PC-3 (cell line): ENCODE data around the gene CNN3. TPM values are rescaled to one million over a fixed set of nuclear protein-coding genes. Genes with fewer than 3 reads are reported as not detected.

Source experiments
- ATAC-seq: fragments of 200-7000 bp; cut with Tn5 transposase; 2 replicates; pipeline ENCODE4 v1.9.1; 2020; ENCODE audit warnings: mild to moderate bottlenecking, moderate library complexity
- BruUV-seq: library from RNA; stranded (reverse); fragments of 400-500 nt; replicated peaks from 2 replicates; lab custom pipeline; 2021; lab: Mats Ljungman, UMichigan
- CTCF ChIA-PET: fragments of 300-600 bp; sonication (Branson Sonifier 250); formaldehyde crosslinking; loops from one replicate; lab custom pipeline; 2022; ENCODE audit warnings: antibody characterized with exemption; lab: Charles Lee
- POLR2A ChIA-PET: fragments of 300-600 bp; sonication (Branson Sonifier 250); formaldehyde crosslinking; loops from one replicate; lab custom pipeline; 2022; ENCODE audit warnings: antibody characterized with exemption; ENCODE audit not compliant: unreplicated experiment; lab: Charles Lee
- DNase-seq: peaks from one replicate; pipeline ENCODE4 v3.0.0-alpha.2; 2015
- H2AFZ ChIP-seq: fragments of 300-600 bp; sonication (generic); 2 replicates; pipeline ENCODE4 v1.6.0; 2016; ENCODE audit warnings: antibody characterized with exemption, low read length
- H3F3A ChIP-seq: fragments of 300-600 bp; sonication (generic); one replicate; pipeline ENCODE4 v1.6.0; 2017; ENCODE audit warnings: antibody characterized with exemption, low read length, control low read depth, mild to moderate bottlenecking; ENCODE audit not compliant: unreplicated experiment
- H3K27ac ChIP-seq: fragments of 300-600 bp; sonication (generic); 2 replicates; pipeline ENCODE4 v1.5.1; 2016; ENCODE audit warnings: mild to moderate bottlenecking, low read length
- H3K27me3 ChIP-seq: fragments of 300-600 bp; sonication (generic); 2 replicates; pipeline ENCODE4 v1.6.1; 2016; ENCODE audit warnings: low read length, mixed read lengths
- H3K36me3 ChIP-seq: fragments of 300-600 bp; sonication (generic); 2 replicates; pipeline ENCODE4 v1.6.1; 2016; ENCODE audit warnings: low read depth, mixed run types, low read length, mixed read lengths
- H3K4me1 ChIP-seq: fragments of 300-600 bp; sonication (generic); 2 replicates; pipeline ENCODE4 v1.5.1; 2016; ENCODE audit warnings: low read length; ENCODE audit not compliant: insufficient read depth
- H3K4me2 ChIP-seq: fragments of 300-600 bp; sonication (generic); 2 replicates; pipeline ENCODE4 v1.6.0; 2016; ENCODE audit warnings: low read length
- H3K4me3 ChIP-seq: fragments of 300-600 bp; sonication (generic); 2 replicates; pipeline ENCODE4 v1.5.1; 2016; ENCODE audit warnings: mild to moderate bottlenecking, low read length, mixed read lengths
- H3K79me2 ChIP-seq: fragments of 300-600 bp; sonication (generic); 2 replicates; pipeline ENCODE4 v1.6.1; 2017; ENCODE audit warnings: low read length, mixed read lengths
- H3K9ac ChIP-seq: fragments of 300-600 bp; sonication (generic); 2 replicates; pipeline ENCODE4 v1.6.0; 2016; ENCODE audit warnings: mild to moderate bottlenecking, low read length
- H3K9me2 ChIP-seq: fragments of 300-600 bp; sonication (generic); replicated peaks from 2 replicates; pipeline ENCODE4 v1.6.1; 2016; ENCODE audit warnings: mixed run types, low read length, mixed read lengths
- H3K9me3 ChIP-seq: fragments of 300-600 bp; sonication (generic); 2 replicates; pipeline ENCODE4 v1.6.1; 2016; ENCODE audit warnings: low read length, mixed read lengths
- H4K20me1 ChIP-seq: fragments of 300-600 bp; sonication (generic); 2 replicates; pipeline ENCODE4 v1.6.1; 2016; ENCODE audit warnings: low read length, mixed read lengths
- CTCF ChIP-seq: fragments of 300-600 bp; sonication (generic); conservative IDR thresholded peaks from 2 replicates; pipeline ENCODE4 v1.5.1; 2017; ENCODE audit warnings: antibody characterized with exemption, low read depth, mild to moderate bottlenecking, low read length
- EZH2 ChIP-seq: fragments of 300-600 bp; sonication (generic); IDR thresholded peaks from one replicate; pipeline ENCODE4 v1.6.1; 2017; ENCODE audit warnings: antibody characterized with exemption, mild to moderate bottlenecking, low read length; ENCODE audit not compliant: unreplicated experiment
- EZH2phosphoT487 ChIP-seq: fragments of 300-600 bp; sonication (generic); IDR thresholded peaks from 2 replicates; pipeline ENCODE4 v1.6.1; 2018; ENCODE audit warnings: mild to moderate bottlenecking, antibody characterized with exemption, low read length, borderline replicate concordance
- intact Hi-C: fragments of 100-400 bp; cut with micrococcal nuclease; formaldehyde crosslinking; loops from 2 replicates; pipeline ENCODE4 v1.9.0; 2023
- total RNA-seq: library from RNA; depleted of rRNA; stranded (reverse); fragments of >200 nt; gene quantifications from 2 replicates; pipeline ENCODE4 v1.2.3, GENCODE V29; 2014

The CNN3 gene
- total RNA-seq, 1 experiment from 2014 or later: 323 TPM

GRCh38 chr1:94963864-94964263 is 37.0 kb upstream of the CNN3 start:
- H3K9ac ChIP-seq: no peak overlapping the region
- POLR2A ChIA-PET: no interaction called here
- CTCF ChIA-PET: no interaction called here
- no peaks in the 10 kb centered on the region for H3K9me2 ChIP-seq
- H3F3A ChIP-seq: no peaks in the 10 kb centered on the region
- peaks cover 10% of the 10 kb centered on the region; the same call in 1 of the 2 replicates for H3K4me1 ChIP-seq
- no peak overlapping the region for H3K27ac ChIP-seq
- no peak overlapping the region for H3K4me2 ChIP-seq
- H3K36me3 ChIP-seq: no peaks in the 10 kb centered on the region
- ATAC-seq (no peak), DNase-seq (no peak)
- intact Hi-C loops: loop anchor here (2.0 kb wide), 1 partner anchor 37 kb away; the partner anchor contains the start of gene CNN3
- no peak overlapping the region for H3K4me3 ChIP-seq
- TF ChIP-seq CTCF (no peak), EZH2 (no peak), EZH2phosphoT487 (no peak)
- H3K27me3 ChIP-seq: no peaks in the 10 kb centered on the region
- no peaks in the 10 kb centered on the region for H3K79me2 ChIP-seq
- no TSS peak for BruUV-seq
- no peaks in the 10 kb centered on the region for H3K9me3 ChIP-seq
- no peak overlapping the region for H2AFZ ChIP-seq
- no peaks in the 10 kb centered on the region for H4K20me1 ChIP-seq

- peak; percentile 88 for ATAC-seq
- CTCF ChIA-PET: no interaction called here
Measured at GRCh38 chr1:94962409-94963265, 35.7 kb upstream of the CNN3 start.

More at GRCh38 chr1:94962409-94963265, 35.7 kb upstream of the CNN3 start:
- Histone ChIP-seq H3K4me3 (peak overlapping the region; percentile 64), H2AFZ (peak overlapping the region; percentile 96), H3K4me1 (peaks cover 10% of the 10 kb centered on the region; the same call in 1 of the 2 replicates), H3K4me2 (peak overlapping the region; percentile 92), H3F3A (no peaks in the 10 kb centered on the region), H4K20me1 (no peaks in the 10 kb centered on the region), H3K36me3 (no peaks in the 10 kb centered on the region), H3K79me2 (no peaks in the 10 kb centered on the region), H3K9me2 (no peaks in the 10 kb centered on the region), H3K27me3 (no peaks in the 10 kb centered on the region), H3K27ac (0 out of 2 replicates have a peak overlapping the region, but pooled peaks have one; percentile 2), H3K9ac (peak overlapping the region; percentile 35), H3K9me3 (no peaks in the 10 kb centered on the region)
- no TSS peak for BruUV-seq
- POLR2A ChIA-PET: interaction anchor here (0.6 kb wide), 1 partner anchor 37 kb away, joined by 15 read pairs; no protein-coding TSS in a partner anchor
- peak; percentile 23 for DNase-seq
- TF ChIP-seq EZH2 (no peak), CTCF (no peak), EZH2phosphoT487 (no peak)
- intact Hi-C loops: loop anchor here (2.0 kb wide), 1 partner anchor 36 kb away; the partner anchor contains the start of gene CNN3
